SHP77 treated with DMSO at 0.1 percent for 48 hours (cell line): Measurements from ENCODE around the gene GRAMD2A.

ENCODE experiments used
- DNase-seq: peaks from one replicate; lab custom pipeline; 2025; lab: John Stamatoyannopoulos, UW

The GRAMD2A gene

DNA sequence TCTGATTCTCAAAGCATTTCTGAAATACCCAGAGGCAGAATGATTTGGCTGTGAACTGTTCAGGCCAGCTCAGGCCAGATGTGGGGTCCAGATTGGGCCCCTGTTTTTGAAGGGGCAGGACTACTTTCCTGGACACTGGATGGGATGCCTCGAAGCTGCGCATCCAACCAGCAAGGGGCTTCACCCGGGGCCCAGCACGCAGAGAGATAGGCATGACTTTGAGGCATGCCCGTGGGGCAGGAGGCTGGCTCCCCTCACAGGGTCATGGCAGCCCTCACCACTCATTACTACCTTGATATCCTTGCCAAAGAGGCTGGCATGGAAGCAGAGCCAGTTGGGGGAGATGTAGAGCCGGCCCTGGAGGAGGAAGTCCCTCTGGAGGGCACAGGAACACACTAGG is 30.1 kb downstream of the GRAMD2A start:
- DNase-seq: no peak

DNA sequence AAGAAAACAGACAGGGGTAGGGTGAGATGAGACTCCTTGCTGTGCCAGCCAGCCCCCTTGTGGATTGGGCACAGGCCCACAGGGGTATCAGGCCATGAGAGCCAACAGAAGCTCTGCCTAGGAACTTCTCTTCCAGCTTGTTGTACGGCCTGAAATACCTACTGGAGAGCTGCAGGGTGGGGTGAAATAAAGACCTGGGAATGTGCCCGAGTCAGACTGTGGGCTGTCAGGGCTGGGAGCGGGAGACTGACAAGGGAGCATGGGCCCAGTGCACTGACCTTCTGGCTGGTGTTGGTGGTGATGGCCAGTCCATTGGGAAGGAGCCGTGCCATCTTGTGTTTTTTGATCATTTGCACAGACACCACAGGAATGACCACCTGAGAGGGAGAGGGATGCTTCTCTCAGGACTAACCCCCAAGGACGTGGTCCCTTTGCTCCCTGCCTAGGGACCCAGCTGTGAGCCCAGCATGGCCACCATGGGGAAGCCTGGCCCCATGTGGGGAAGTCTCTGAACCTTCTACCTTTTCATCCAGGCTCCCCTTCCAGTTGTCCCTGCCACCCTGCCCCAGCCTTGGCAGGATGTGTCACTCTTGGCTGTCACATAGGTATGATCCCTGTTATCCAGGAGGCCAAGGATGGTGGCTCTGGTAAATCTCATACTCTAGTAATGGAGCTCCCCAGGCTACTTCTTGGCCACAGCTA is 30.7 kb downstream of the GRAMD2A start:
- DNase-seq: no peak

DNA sequence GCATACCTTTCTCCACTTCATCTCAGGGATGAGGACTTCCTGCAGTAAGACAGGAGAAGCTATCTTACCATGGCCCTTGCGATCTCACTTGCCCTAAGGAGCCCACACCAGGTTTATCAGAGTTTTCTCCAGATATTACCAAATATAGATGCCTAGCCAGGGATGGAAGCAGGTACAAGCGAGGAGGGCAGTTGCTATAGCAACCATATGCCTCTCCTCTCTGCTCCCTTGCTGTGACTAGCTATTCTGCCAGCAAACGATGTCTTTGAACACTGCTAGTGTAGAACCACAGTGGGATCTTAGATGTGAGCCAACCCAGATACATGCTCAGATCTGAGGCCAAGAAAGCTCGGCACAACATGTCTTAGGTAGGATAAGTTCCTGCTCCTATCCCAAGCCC is 33.9 kb downstream of the GRAMD2A start:
- DNase-seq: no peak

DNA sequence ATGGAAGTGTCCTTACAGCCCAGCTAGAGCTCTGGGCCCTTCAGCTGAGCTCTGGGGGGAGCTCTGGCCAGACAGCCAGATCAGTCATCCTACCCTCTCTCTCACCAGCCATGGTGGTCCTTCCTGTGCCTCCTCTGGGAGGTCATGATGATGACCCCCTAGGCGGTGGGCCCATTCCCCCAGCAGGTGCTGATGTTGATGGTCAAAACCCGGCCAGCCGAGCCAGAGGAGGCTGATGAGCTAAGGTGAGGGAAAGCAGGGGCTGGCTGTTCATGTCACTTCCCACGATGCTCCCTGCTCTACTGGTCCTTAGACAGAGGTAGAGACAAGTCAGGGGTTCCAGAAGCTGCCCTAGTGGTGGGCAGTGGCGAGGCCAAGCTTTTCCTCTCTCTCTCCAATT is 35.0 kb downstream of the GRAMD2A start:
- DNase-seq: no peak

DNA sequence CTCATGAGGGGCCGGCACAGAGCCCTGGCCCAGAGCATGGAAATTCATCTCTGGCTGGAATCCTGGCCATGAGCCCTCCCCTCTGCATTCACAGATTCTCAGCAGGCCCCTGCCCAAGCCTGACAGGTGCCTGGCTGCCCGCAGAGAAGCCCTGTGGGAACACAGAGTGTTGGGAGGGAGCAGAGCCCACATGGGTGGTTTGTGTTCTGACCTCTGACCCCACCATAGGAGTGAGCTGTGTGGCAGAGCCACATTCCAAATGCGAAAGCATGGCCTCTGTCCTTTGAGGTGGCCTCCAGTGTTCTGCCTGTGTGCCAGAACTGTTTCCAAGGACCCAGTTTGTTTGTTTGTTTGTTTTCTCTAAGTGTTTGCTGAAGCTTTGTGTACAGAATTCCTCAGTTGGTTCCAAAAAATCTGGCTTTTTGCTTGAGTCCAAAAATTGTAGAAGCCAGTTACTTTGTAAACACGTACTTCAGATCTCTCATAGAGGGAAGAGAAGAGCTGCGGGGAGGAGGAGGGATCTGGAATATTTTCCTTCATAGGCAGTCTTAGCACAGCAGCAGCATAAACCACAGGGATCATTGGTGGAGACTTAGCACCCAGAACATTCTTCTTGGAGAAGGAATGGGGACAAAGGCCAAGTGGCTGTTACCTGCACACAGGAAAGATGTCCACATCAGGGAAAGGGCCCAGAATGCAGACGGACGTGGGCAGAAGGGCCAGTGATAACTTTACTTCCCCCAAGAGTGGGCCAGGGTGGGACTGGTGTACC is 36.0 kb downstream of the GRAMD2A start:
- DNase-seq: no peak

DNA sequence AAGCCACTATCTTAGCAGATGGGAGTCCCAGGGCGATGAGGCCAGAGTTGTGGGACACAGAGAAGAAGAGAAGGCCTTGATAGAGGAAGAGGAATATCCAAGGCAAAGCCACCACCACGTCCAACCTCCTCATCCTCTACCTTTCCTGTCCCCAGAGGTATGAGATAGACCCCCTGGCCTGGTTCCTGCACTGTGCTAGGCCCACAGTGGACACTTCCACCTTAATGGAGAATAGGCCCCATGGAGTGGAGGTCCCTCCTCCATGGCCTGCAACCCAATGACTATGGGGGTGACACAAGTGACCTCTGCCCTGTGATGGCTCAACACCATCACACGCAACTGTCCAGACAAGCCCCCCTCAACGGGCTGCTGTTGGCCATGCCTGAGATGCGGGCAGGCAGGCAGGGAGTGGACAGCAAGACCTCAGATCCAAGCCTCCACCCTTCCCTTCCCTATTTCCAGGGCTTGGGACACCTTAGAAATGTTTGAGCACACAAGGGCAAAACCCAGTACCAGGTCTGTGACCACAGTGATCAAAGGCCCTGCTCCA is 36.8 kb downstream of the GRAMD2A start:
- DNase-seq: no peak

DNA sequence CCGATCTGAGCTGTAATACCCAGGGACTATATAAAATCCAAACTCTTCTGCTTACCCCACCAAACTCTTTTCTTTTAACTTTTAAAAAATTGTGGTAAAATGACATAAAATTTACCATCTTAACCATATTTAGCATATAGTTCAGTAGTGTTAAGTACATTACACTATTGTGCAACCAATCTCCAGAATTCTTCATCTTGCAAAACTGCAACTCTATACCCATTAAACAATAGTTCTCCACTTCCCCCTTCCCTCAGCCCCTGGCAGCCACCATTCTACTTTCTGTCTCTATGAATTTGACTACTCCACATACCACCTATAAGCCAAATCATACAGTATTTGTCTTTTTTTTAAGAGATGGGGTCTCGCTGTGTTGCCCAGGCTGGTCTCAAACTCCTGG is 40.7 kb downstream of the GRAMD2A start:
- DNase-seq: no peak

DNA sequence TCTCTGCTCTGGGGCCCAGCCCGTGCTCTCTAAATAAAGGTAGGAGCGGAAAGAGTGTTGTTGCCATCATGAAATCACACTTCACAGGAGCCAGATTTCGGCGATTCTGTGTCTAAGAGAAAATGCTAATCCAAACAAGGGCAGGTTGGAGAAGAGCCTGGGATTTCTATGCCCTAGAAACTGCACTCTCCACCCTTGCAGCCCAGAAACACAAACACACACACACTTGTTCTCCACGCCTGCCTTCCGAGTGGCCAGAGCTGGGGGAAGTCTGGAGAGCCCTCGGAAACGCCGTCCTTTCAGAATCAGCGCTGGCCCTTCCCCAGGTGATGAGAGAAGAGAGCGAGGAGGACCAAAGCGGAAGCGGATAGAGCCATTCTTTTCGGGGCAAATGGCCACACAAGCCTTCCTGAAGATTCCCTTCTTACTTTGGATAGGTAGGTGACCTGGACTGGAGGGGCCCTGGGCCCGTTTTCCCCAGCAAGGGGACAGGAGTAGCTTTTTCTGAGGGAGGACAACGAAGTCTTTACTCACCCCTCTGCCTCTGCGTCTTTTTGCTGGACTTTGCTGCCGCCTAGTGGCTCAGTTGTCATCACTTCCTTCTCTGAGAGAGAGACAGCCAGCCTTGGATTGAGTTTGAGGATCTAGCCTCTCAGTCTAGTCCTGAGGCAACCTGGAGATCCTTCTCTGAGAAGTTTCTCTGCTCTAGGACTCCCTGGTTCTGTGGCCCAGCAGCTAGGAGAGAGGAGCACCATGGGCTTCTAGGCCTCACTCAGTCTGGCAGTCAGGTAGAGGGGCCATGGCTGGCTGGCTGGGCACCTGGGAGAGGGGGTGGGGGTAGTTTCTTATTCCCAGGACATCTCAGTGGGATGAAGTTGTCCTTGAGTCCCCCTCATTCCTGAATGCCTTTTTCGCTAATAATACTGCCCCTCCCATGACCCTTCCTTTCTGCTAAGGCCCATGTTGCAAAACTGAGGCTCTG is 41.7 kb downstream of the GRAMD2A start:
- peak; percentile 68 for DNase-seq

DNA sequence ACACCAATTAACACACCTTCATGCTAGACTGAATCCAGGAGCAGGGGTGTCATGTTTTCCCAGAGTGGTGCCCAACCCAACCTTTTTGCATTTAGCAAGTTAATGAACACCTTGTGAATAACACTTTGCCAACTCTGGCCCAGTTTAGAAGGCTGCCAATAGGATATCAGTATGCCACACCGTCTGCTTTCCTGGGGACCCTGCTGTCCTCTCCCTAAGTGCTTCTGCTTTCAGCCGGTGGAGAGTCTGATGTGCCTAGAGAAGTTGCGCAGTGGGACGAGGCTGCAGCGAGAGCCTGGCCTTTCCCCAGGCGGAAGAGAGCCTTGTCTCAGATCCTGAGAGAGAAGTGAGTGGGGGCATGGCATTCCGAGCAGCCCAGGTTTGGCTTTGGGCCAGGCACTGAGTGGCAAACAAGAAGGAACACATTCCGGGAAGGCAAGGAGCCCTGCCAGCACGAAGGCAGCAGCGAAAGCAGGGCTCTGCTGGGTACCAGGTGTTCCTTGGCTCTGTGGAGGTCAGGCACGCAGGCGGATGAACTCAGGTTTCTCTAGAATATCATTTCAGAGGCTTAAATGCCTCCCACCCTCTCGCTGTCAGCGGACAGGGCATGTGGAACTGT is 42.5 kb downstream of the GRAMD2A start:
- DNase-seq: no peak

DNA sequence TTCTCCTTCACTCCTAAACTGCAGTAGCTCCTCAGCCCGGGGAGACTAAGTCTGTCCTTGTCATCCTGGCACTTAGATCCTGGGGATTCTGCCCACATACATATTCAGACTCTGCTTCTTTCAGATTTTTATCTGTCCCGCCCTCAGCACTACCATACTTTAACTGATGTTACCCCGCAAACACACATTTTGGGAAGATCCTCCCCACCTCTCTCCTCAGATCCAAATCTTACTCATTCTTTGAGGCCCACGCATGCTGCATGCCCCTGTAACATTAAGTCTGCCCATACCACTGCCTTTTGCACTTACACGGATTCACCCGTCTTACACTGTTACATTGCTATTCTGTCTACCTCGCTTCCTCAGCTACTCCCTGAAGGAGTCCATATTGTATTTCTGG is 43.3 kb downstream of the GRAMD2A start:
- DNase-seq: no peak

DNA sequence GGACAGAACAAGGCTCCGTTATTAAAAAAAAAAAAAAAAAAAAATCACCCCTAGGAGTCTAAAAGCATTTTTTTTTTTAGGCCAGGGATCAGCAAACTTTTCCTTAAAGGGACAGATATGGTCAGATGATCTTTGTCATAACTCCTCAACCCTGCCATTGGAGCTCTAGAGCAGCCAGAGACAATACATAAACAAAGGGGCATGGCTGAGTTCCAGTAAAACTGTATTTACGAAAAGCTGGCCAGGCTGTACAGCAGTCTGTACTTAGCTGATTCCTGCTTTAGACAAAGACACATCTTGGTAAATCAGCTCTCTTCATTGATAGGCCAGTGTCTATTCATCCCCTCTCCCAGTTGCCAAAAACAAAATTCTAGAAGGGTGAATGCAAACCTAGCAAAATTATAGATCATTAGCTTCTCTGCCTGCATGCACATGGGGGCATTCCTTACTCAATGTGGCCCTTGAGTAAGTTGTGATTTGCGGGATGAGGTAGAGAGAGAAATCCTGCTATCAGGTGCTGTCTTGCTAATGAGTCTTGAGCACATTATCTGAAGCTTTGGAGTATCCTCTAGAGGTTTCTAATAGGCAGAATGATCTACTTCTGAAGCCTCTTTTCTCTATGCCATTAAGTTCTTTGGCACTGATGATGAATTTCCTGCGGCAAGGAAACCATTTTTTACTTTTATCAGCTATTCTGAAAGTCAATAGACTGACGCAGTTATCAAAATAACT is 44.2 kb downstream of the GRAMD2A start:
- DNase-seq: no peak

DNA sequence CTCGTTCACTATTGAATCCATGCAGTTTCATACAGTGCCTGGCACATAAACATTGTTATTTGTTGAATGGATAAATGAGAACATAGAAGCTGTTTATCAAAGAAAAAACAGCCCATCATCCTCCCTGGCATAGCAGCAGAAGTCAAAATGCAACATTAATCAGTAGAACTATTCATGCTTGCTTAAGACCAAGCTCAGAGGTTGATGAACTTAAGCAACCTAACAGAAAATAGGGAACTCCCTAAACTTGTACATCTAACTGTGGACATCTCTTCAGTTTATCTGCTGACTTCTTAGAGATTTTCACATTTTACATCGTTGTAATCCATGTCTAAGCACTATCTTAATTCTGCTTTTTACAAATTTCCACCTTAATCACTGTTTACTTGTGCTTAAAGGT is 50.2 kb downstream of the GRAMD2A start:
- DNase-seq: no peak

DNA sequence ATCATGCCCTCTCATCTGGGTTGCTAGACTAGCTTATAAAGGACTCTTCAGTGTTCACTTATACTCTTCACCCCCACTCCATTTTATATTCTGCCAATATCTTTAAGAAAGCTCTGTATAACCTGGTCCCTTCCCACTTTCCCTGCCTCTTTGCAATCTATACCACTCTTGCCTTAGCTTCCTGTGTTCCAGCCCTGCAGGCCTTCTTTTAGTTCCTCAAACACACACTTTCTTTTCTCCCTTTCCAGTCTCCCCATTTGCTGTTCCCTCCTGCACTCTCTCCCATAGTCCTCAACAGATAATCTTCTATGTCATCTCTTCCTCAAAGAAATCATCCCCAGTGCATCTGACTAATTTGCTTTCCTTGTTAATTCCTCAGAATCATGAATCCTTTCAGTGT is 50.7 kb downstream of the GRAMD2A start:
- no peak for DNase-seq

DNA sequence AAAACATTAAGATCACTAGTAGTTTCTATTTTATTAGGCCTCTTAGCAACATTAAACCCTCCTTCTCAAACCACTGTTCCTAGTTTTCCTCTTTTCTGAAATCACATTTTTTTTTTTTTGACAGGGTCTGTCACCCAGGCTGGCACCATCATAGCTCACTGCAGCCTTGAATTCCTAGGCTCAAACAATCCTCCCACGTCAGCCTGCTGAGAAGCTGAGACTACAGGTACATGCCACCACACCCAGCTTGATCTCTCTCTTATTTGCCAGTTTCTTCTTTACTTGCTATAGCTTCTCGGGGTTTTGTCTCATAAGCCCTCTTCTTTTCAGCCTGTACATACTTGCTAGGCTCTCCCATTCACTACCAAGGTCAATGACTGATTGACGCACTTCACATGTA is 51.4 kb downstream of the GRAMD2A start:
- DNase-seq: no peak

DNA sequence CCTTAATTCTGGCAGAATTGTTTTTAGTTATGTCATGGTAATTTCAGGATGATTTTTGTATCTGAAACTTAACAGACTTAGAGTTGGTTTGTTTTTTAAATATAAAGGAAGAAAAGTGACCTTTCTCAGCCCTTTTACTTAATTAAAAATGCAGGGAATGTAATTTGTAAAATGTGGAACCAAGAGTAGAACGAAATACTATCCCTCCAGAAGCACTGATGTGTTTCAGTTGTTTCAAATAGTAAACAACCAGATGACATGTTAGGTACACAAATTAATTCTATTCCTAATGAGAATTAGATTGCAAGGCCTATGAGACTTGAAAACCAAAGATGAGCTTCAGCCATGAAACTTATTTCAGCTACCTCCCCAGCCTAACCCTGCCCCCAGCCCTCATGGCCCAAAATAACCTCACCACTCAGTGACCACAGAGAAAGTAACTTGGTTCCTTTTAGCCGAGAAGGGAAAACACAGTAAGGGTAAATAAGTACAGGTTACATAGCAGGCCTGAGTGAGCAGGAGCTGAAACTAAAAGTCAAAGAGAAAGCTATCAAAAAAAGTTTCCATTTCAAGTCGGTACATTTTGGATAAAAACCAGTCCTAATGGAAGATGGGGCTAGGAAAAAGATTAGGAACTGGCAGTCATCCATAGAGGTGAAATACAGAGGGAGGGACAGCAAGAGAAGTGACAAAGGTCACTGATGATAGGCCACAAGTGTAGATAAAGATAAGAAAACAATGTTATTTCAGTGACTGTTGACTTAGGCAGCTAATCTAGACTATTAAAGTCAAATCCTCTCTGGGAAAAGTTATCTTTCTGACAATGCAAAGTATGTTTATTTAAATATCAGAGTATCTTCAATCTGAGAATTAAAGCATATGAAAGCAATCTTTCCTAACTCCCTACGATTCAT is 56.2 kb downstream of the GRAMD2A start:
- DNase-seq: no peak

DNA sequence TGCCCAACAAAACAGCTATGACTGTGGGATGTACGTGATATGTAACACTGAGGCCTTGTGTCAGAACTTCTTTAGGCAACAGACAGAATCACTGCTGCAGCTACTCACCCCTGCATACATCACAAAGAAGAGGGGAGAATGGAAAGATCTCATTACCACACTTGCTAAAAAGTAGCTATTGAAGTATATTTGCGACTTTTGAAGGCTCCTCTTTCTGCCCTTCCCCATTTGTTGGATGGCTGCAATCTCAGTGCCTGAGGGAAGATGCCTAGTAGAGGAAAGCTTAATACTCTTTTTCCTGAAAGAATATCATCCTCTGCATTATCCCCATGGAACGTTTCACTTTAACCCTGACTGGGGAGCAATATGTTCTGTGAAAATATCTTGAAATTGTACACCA is 57.5 kb downstream of the GRAMD2A start:
- no peak for DNase-seq

DNA sequence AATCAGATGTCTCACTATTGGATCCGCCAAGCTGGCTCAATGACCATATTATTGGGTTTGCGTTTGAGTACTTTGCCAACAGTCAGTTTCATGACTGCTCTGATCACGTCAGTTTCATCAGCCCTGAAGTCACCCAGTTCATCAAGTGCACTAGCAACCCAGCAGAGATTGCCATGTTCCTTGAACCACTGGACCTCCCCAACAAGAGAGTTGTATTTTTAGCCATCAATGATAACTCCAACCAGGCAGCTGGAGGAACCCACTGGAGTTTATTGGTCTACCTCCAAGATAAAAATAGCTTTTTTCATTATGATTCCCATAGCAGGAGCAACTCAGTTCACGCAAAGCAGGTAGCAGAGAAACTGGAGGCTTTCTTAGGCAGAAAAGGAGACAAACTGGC is 57.9 kb downstream of the GRAMD2A start:
- DNase-seq: no peak

DNA sequence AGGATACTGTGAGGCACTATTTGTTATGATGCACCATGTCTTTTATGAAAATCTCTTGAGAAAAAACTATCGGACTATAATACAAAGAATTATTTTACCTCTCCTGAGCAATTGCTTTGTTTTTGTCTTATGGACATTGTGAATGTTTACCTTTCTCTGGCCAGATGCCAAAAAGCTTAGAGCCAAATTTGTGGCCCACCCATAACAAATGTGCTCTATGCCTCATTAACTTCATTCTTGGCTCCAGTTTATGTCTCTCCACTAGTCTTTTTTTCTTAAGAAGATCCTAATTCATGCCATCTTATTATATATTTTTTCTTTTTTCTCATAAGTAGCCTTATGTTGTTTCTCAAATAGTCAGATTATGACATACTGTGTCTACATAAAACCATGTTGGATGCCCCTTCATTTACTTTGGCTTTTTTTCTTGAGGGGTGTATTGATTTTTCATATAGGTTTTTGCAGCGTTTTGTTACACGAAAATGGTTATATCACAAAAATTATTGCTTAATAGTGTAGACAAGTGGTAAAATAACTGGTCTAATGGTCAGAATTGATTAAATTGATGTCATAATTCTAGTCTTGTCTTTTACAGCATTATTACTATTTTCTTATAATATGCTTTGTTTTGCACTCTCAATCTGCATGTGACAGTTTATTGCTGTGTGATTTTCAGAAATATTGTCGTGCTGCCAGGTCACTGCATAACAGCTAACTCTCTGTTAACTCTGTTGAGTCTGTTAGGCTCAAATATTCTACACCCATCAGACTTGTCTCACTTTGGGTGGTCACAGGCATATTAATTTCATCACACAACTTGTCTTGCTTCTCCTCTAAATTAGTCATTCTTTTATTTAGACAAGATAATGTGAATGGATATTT is 61.2 kb downstream of the GRAMD2A start:
- DNase-seq: no peak

DNA sequence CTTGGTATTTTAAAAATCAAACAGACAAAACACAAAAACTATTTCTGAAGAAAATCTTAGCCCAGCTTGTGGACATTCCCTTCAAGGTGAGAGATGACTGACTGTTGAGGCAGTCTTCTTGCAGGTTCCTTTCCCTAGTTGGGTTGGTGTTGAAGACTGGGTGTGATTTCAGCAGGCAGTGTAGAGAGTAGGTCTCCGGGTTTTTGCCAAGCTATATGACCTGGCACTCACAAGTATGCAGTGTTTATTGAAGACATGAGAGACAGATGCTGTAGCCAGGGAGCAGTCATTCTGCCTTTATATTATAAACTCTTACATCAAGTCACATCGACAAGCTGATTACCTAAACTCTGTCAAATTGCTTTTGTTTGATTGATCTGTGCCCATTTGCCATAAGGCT is 61.9 kb downstream of the GRAMD2A start:
- DNase-seq: no peak
